ENCODE measurements around the gene ADCYAP1R1.
A peak's percentile ranks its signal among the peaks of the same experiment; 100 is the strongest.

The ADCYAP1R1 gene

DNA sequence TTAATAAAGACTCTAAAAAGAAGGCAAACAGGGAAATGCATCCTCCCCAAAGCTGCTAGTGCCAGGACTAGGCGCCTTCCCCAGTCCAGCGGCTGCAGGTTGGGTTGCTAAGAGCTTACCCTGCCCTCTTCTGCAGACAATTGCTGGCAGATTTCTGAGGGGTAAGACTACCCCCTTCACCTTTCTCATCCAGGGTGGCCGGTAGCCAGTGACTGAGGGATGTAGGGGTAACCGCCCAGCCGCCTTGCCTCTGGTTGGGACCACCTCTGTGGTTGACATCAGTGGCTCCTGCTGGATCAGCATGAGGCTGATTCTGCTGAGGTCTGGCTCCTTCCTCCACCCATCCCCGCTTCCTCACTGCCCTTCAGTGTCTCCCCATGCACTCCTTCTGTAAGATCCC is 71.2 kb downstream of the ADCYAP1R1 start:
- TF ChIP-seq CTCF (conservative IDR thresholded peaks at IDR 0.05; ENCODE audit: low read length): no peak
- H3K4me3 ChIP-seq (ENCODE audit: low read length): no peak overlapping the region
- DNase-seq (ENCODE audit: low read depth): no peak

DNA sequence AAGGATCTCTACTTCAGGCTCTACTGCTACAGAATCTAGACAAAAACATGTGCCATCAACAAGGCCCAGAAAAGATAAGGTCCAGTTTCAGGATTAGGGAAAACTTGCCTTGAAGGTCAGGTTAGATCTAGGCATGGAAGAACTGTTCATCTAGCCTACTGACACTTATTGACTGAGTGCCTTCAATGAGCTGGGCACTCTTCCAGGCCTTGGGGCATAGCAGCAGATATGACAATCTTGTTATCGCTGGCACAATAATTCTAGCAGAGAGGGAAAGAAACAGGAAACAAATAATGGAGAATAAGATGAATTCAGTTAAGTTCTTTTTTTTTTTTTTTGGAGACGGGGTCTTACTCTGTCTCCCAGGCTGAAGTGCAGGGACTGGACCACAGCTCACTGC is 71.6 kb downstream of the ADCYAP1R1 start:
- TF ChIP-seq CTCF (conservative IDR thresholded peaks at IDR 0.05; ENCODE audit: low read length): no peak
- DNase-seq (ENCODE audit: low read depth): no peak
- H3K4me3 ChIP-seq (ENCODE audit: low read length): no peak overlapping the region

- no peak for DNase-seq (ENCODE audit: low read depth)
- TF ChIP-seq CTCF (conservative IDR thresholded peaks at IDR 0.05; ENCODE audit: low read length): no peak
- no peak overlapping the region for H3K4me3 ChIP-seq (ENCODE audit: low read length)
Measured at GRCh38 chr7:31125171-31125570, 73.1 kb downstream of the ADCYAP1R1 start.

DNA sequence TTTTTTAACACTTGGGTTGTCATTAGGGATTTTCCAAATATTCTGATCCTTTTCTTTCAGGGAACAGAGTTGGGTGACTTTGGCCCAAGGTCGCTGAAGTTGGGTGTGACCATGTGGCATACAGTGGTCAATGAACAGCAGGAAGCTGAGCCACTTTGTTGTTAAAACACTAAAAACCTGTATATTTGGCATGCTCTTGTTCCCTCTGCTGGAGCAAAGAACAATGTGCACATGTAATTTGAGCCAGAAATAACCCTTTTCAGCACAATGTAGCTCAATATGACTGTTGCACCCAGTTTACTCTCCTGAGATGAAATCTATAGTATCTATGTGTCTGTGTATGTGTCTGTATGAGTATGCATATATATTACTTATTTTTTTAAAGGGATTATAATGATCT is 74.9 kb downstream of the ADCYAP1R1 start:
- peak; percentile 16 for DNase-seq (ENCODE audit: low read depth)
- H3K4me3 ChIP-seq (ENCODE audit: low read length): no peak overlapping the region
- TF ChIP-seq CTCF (conservative IDR thresholded peaks at IDR 0.05; ENCODE audit: low read length): peak; percentile 47

DNA sequence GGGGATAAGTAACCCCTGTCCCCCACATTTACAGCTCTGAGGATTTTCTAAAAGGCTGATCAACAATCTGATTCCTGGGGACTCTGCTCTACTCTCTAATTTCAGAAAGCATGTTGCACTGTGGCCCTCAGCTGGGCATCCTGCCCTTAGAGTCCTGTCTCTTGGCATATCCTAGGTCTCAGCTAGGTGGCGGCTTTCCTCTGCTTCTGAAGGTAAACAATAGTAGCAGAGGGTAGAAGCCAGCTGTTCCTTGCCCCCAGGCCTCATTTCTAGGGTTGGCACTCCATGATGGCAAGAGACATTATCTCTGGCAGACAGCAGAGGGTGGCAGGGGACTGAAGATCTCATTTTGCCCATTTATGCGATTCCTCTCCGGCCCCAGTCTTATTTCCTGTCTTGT is 77.0 kb downstream of the ADCYAP1R1 start:
- no peak for DNase-seq (ENCODE audit: low read depth)
- TF ChIP-seq CTCF (conservative IDR thresholded peaks at IDR 0.05; ENCODE audit: low read length): 0 out of 2 replicates have a peak, but pooled peaks have one; percentile 5

GRCh38 chr7:31133497-31133896 is 81.4 kb downstream of the ADCYAP1R1 start:
- no peak for DNase-seq (ENCODE audit: low read depth)
- TF ChIP-seq CTCF (conservative IDR thresholded peaks at IDR 0.05; ENCODE audit: low read length): no peak
- no peak overlapping the region for H3K4me3 ChIP-seq (ENCODE audit: low read length)

More for the DNA sequence above, 77.0 kb downstream of the ADCYAP1R1 start:
- no peak overlapping the region for H3K4me3 ChIP-seq (ENCODE audit: low read length)

DNA sequence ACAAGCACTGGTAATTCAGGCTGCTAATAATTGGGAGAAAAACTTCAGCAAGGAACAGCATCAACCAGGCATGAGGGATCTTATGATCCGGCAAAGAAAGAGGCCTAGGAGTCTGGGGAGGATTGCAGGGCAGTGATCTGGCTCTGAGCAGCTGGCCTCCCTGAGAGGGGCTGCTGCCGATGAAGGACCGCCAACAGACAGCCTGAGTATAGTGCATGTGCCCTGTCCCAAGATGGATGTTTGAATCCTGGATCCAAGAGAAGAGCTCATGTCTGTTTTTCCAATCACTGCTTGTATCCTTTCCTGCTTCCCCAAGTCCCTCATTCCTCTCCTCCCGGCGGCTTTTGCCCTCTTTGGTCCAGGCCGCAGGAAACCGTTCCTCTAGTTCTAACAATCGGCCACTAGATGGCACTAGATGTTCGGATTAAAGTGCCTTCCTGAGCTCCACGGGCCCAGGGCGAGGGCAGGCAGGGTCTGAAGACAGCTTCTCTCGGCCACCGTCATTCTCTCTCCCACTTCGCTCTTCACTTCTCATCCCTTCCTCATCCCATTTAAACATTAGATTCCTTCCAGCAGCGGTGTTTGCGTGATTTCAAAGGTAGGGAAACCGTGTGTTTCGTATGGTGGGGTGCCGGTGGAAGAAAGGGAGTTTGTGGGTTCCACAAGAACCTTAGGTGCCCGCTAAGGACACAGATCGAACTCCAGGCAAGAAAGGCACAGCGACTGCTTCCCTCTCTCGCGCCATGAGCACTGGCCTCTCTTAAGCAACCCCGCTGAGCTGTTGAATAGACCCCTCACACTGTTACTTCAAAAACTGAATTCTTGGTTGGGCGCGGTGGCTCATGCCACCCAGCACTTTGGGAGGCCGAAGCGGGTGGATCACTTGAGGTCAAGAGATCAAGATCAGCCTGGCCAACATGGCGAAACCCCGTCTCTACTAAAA is 82.4 kb downstream of the ADCYAP1R1 start:
- no peak overlapping the region for H3K4me3 ChIP-seq (ENCODE audit: low read length)
- TF ChIP-seq CTCF (conservative IDR thresholded peaks at IDR 0.05; ENCODE audit: low read length): peak; percentile 67
- DNase-seq (ENCODE audit: low read depth): peak; percentile 62

Data from AG10803 (cell line).